Brain microvascular endothelial cell (primary cell): ENCODE measurements around the gene GPD2.

ENCODE experiments used
- DNase-seq: peaks from one replicate; pipeline ENCODE4 v3.0.0-alpha.2; 2020
- H3K27ac ChIP-seq: fragments of 250-450 bp; sonication (Bioruptor Pico); 2 replicates; pipeline ENCODE4 v1.5.1; 2020; ENCODE audit warnings: mild to moderate bottlenecking, moderate library complexity
- H3K27me3 ChIP-seq: fragments of 250-450 bp; sonication (Bioruptor Pico); replicated peaks from 2 replicates; pipeline ENCODE4 v1.5.1; 2020; ENCODE audit warnings: mild to moderate bottlenecking
- H3K36me3 ChIP-seq: fragments of 250-450 bp; sonication (Bioruptor Pico); replicated peaks from 2 replicates; pipeline ENCODE4 v1.5.1; 2020; ENCODE audit warnings: mild to moderate bottlenecking
- H3K4me3 ChIP-seq: 2 replicates; pipeline ENCODE4 v1.5.1; 2011; ENCODE audit warnings: low read depth, mild to moderate bottlenecking, control low read depth, low read length, moderate library complexity
- in situ Hi-C: cut with HindIII; loops from 2 replicates; pipeline ENCODE4 v1.10.0; 2017; ENCODE audit warnings: low sequenced_read_pairs, low pct_ligation_motif_present
- TF ChIP-seq, protein P1 (sequence below): IDR thresholded peaks from 2 replicates; pipeline ENCODE4 v1.5.1; 2011; ENCODE audit warnings: low read depth, mild to moderate bottlenecking, moderate library complexity, low read length, control low read depth, inconsistent platforms; ENCODE audit errors: missing control alignments

The GPD2 gene

DNA sequence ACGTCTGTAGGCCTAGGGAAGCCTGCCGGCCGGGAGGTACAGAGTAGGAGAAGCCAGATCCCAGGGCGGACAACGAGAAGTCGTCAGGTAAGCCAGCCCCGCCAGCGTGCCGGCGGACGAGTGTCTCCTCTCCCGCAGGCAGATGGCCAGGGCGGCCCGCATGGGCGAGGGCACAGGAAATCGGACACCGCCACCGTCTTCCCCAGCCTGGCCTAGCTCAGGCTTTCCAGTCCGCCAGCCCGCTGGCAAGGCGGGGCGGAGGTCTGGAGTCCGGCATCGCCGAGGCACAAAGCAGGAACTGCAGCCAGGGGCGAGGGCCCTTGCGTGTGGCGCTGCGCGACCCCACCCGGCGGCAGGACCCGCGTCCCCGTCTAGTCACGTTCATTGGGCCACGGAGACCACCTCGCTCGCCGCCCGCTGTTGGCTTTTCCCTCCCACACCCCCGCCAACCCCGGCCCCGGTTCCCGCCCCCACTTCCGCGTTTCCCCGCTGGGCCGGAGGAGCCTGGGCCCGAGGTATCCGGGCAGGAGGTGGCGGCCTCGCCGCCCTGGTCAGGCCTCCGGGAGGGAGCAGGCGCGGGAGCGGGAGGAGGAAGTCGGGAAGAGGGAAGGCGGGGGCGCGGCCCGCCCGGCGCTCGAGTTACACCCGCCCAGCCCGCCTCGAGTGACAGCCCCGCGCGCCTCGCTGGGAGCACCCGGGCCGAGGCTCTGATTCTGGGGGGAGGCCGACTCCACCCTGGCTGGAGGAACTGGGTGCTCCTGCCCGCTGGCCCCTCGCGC is at the start of gene GPD2:
Gene GPD2, plus strand, starts transcription at position 662 of the 779 bp plus-strand sequence. CDS start 39,727 bp downstream, outside the sequence.
- Histone ChIP-seq H3K27ac (peak within 1 kb of the TSS; percentile 81), H3K27me3 (no peaks in the 10 kb centered on the region), H3K36me3 (no peaks in the 10 kb centered on the region), H3K4me3 (peak within 1 kb of the TSS; percentile 73)
- in situ Hi-C loops: no loop called here
- DNase-seq: peak; percentile 73
- TF ChIP-seq, protein P1, sequence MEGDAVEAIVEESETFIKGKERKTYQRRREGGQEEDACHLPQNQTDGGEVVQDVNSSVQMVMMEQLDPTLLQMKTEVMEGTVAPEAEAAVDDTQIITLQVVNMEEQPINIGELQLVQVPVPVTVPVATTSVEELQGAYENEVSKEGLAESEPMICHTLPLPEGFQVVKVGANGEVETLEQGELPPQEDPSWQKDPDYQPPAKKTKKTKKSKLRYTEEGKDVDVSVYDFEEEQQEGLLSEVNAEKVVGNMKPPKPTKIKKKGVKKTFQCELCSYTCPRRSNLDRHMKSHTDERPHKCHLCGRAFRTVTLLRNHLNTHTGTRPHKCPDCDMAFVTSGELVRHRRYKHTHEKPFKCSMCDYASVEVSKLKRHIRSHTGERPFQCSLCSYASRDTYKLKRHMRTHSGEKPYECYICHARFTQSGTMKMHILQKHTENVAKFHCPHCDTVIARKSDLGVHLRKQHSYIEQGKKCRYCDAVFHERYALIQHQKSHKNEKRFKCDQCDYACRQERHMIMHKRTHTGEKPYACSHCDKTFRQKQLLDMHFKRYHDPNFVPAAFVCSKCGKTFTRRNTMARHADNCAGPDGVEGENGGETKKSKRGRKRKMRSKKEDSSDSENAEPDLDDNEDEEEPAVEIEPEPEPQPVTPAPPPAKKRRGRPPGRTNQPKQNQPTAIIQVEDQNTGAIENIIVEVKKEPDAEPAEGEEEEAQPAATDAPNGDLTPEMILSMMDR: peak; percentile 4

DNA sequence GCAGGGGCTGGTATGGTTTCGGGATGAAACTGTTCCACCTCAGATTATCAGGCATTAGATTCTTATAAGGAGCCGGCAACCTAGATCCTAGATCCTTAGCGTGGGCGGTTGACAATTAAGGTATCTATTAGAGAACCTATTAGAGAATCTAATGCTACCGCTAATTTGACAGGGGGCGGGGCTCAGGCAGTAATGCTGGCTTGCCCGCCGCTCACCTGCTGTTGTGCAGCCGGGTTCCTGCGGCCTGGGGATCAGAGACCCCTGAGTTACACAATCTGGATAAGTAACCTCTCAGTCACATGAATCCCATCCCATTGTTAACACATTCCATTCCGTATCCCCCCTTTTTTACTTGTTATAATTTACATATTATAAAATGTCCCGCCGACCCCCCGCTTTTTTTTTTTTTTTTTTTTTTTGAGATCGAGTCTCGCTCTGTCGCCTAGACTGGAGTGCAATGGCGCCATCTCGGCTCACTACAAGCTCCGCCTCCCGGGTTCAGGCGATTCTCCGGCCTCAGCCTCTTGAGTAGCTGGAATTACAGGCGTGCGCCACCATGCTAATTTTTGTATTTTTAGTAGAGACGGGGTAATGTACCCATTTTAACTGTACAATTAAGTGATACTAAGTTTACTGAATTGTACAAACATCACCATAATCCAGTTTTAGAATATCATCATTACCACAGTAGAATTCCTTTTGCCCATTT is 42.0 kb upstream of the GPD2 start:
- no peak overlapping the region for H3K4me3 ChIP-seq
- no peaks in the 10 kb centered on the region for H3K27me3 ChIP-seq
- TF ChIP-seq, protein P1: no peak
- no peaks in the 10 kb centered on the region for H3K36me3 ChIP-seq
- DNase-seq: no peak
- in situ Hi-C loops: no loop called here
- H3K27ac ChIP-seq: no peak overlapping the region

DNA sequence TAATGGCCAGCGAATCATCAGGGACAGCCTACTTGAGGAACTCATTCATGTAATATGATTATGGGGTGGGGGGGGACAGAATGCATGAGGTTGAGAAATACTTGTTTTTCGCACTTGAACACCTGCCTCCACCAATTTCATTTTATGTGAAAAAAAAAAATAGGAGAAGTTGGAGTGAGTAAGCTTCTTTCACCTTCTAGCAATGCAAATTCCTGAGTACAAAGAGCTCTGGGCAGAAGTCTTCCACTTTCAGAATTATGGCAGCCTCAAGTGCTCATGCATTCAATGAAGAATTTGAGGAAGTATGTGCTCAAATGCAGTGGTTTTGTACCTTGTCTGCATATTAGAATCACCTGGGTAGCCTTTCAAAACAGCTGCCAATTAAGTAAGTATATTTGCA is 40.1 kb upstream of the GPD2 start:
- in situ Hi-C loops: no loop called here

DNA sequence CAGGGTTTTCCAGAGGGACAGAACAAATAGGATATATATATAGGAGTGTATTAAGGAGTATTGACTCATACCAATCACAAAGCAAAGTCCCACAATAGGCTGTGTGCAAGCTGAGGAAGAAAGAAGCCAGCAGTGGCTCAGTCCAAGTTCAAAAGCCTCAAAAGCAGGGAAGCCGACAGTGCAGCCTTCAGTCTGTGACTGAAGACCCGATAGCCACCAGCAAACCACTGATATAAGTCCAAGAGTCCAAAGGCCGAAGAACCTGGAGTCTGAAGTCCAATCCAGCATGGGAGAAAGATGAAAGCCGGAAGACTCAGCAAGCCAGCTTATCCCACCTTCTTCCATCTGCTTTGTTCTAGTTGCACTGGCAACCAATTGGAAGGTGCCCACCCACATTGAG is 39.0 kb upstream of the GPD2 start:
- Histone ChIP-seq H3K27ac (no peak overlapping the region), H3K27me3 (no peaks in the 10 kb centered on the region), H3K4me3 (no peak overlapping the region), H3K36me3 (no peaks in the 10 kb centered on the region)
- in situ Hi-C loops: no loop called here
- no peak for DNase-seq
- TF ChIP-seq, protein P1: no peak

More for the DNA sequence above, 40.1 kb upstream of the GPD2 start:
- no peak overlapping the region for H3K27ac ChIP-seq
- no peak overlapping the region for H3K4me3 ChIP-seq
- TF ChIP-seq, protein P1: no peak
- H3K36me3 ChIP-seq: no peaks in the 10 kb centered on the region
- no peaks in the 10 kb centered on the region for H3K27me3 ChIP-seq
- DNase-seq: no peak

DNA sequence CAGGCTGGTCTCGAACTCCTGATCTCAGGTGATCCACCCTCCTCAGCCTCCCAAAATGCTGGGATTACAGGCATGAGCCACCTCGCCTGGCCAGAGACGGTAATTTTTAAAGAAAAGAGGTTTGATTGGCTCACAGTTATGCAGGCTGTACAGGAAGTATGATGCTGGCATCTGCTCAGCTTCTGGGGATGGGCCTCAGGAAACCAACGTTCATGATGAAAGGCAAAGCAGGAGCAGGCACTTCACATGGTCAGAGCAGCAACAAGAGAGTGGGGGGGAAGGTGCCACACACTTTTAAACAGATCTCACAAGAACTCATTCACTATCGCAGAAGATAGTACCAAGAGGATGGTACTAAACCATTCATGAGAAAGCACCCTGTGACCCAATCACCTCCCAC is 38.0 kb upstream of the GPD2 start:
- Histone ChIP-seq H3K36me3 (no peaks in the 10 kb centered on the region), H3K27ac (no peak overlapping the region), H3K4me3 (no peak overlapping the region), H3K27me3 (no peaks in the 10 kb centered on the region)
- TF ChIP-seq, protein P1: no peak
- in situ Hi-C loops: no loop called here
- no peak for DNase-seq
